GM12878 (cell line): Measurements from ENCODE around the gene FDX1. TPM values are rescaled to one million over a fixed set of nuclear protein-coding genes. Genes with fewer than 3 reads are reported as not detected.

Experiments
- ATAC-seq: fragments of 200-7000 bp; cut with Tn5 transposase; 3 replicates; pipeline ENCODE4 v1.9.1; 2020; ENCODE audit warnings: mild to moderate bottlenecking, moderate library complexity
- BruUV-seq: library from RNA; stranded (reverse); fragments of 400-500 nt; replicated peaks from 2 replicates; lab custom pipeline; 2021; lab: Mats Ljungman, UMichigan
- CTCF ChIA-PET: fragments of 300-600 bp; sonication (Branson Sonifier 250); formaldehyde crosslinking; extraction: SDS; loops from one replicate; lab custom pipeline; 2021; ENCODE audit warnings: inconsistent platforms; lab: Yijun Ruan, JAX
- POLR2A ChIA-PET: fragments of 350-600 bp; formaldehyde crosslinking; extraction: SDS; loops from one replicate; lab custom pipeline; 2021; ENCODE audit warnings: inconsistent platforms; lab: Charles Lee
- RAD21 ChIA-PET: fragments of 300-600 bp; sonication (Branson Sonifier 250); formaldehyde crosslinking; loops from one replicate; lab custom pipeline; 2023; ENCODE audit warnings: antibody characterized with exemption; ENCODE audit not compliant: unreplicated experiment; lab: Charles Lee
- SMC1A ChIA-PET: fragments of 300-600 bp; sonication (Branson Sonifier 250); formaldehyde crosslinking; loops from one replicate; lab custom pipeline; 2023; ENCODE audit not compliant: unreplicated experiment, uncharacterized antibody; lab: Charles Lee
- DNase-seq: peaks from one replicate; pipeline ENCODE4 v3.0.0-alpha.2; 2011; ENCODE audit warnings: low read depth, low spot score
- FAIRE-seq: peaks from 3 replicates; lab custom pipeline; 2011; peaks lifted over from hg19 to GRCh38; lab: Jason Lieb, UNC
- H2AFZ ChIP-seq: 2 replicates; pipeline ENCODE4 v1.6.0; 2011; ENCODE audit warnings: low read depth, low read length, control low read depth; ENCODE audit not compliant: control insufficient read depth
- H3K27ac ChIP-seq: 2 replicates; pipeline ENCODE4 v1.5.1; 2011; ENCODE audit warnings: control low read depth; ENCODE audit not compliant: control insufficient read depth, insufficient read depth
- H3K27me3 ChIP-seq, 2 experiments: replicated peaks in 1 of 2; 2 replicates each; pipeline versions ENCODE4 v1.6.0 to v1.6.1; 2011; ENCODE audit warnings: low read length in 1 of 2; ENCODE audit not compliant: control insufficient read depth in 2 of 2, insufficient read depth in 2 of 2
- H3K36me3 ChIP-seq, 2 experiments: 2 replicates each; pipeline ENCODE4 v1.5.1; 2011; ENCODE audit warnings: low read length in 1 of 2; ENCODE audit not compliant: control insufficient read depth in 2 of 2, insufficient read depth in 2 of 2
- H3K4me1 ChIP-seq: 2 replicates; pipeline ENCODE4 v1.6.1; 2011; ENCODE audit warnings: mild to moderate bottlenecking, low read length, moderate library complexity, mixed read lengths; ENCODE audit not compliant: control insufficient read depth, insufficient read depth
- H3K4me2 ChIP-seq: 2 replicates; pipeline ENCODE4 v1.6.0; 2011; ENCODE audit warnings: control low read depth; ENCODE audit not compliant: control insufficient read depth, insufficient read depth
- H3K4me3 ChIP-seq: fragments of 200-600 bp; sonication (generic); 2 replicates; pipeline ENCODE4 v1.5.1; 2016
- H3K79me2 ChIP-seq: 2 replicates; pipeline ENCODE4 v1.6.0; 2011; ENCODE audit warnings: low read length; ENCODE audit not compliant: control insufficient read depth, insufficient read depth
- H3K9ac ChIP-seq: 2 replicates; pipeline ENCODE4 v1.8.0; 2011; ENCODE audit warnings: low read length, control low read depth, mixed read lengths; ENCODE audit not compliant: control insufficient read depth, insufficient read depth
- H3K9me3 ChIP-seq: replicated peaks from 3 replicates; pipeline ENCODE4 v1.5.1; 2011; ENCODE audit warnings: mild to moderate bottlenecking, low read length; ENCODE audit not compliant: control insufficient read depth, insufficient read depth
- H4K20me1 ChIP-seq: 2 replicates; pipeline ENCODE4 v1.6.0; 2011; ENCODE audit not compliant: control insufficient read depth, insufficient read depth
- E2F4 ChIP-seq: IDR thresholded peaks from 2 replicates; pipeline ENCODE4 v1.6.1; 2012; ENCODE audit warnings: low read depth, low read length, improper control_type of control experiment
- MYC ChIP-seq: IDR thresholded peaks from 2 replicates; pipeline ENCODE4 v1.6.1; 2011; ENCODE audit warnings: mild to moderate bottlenecking, low read length, moderate library complexity, inconsistent platforms; ENCODE audit not compliant: insufficient read depth, insufficient replicate concordance, insufficient read length, severe bottlenecking
- SMAD5 ChIP-seq: IDR thresholded peaks from 2 replicates; pipeline ENCODE4 v1.6.1; 2016; ENCODE audit warnings: antibody characterized with exemption, low read depth
- WGBS: methylation state at CpG from one replicate; pipeline ENCODE4 v1.1.6; 2016; ENCODE audit warnings: low lambda C conversion rate; ENCODE audit not compliant: insufficient replicate concordance, insufficient coverage; ENCODE audit errors: missing lambda C conversion rate; 5-methylcytosine and 5-hydroxymethylcytosine counted together
- in situ Hi-C: fragments of 300-500 bp; cut with MboI; formaldehyde crosslinking; loops from 9 replicates; pipeline ENCODE4 v1.14.3; 2018; ENCODE audit warnings: mixed read lengths
- intact Hi-C: fragments of 100-400 bp; cut with micrococcal nuclease; formaldehyde crosslinking; loops from one replicate; pipeline ENCODE4 v1.14.2; 2022; ENCODE audit not compliant: unreplicated experiment
- polyA plus RNA-seq, 11 experiments: library from polyadenylated mRNA; depleted of rRNA in 4 of 11; unstranded in 6 of 11; stranded (reverse) in 5 of 11; fragments of >200 nt; fragmentation: Nextera tagmentation in 4 of 11; fragmentation: Illumina TruSeq in 1 of 11; extraction: Ambion mirVana in 4 of 11; extraction: Trizol in 1 of 11; gene quantifications; 1 replicate in 1 of 11; 2 replicates in 10 of 11; pipeline versions ENCODE4 v1.2.1 to v1.2.3, GENCODE V29; 2011 to 2016; ENCODE audit warnings: inconsistent platforms in 2 of 11, missing spikeins in 2 of 11, low read depth in 1 of 11
- total RNA-seq, 4 experiments: library from RNA; depleted of rRNA in 3 of 4; stranded (reverse); fragments of >200 nt in 3 of 4; fragmentation: Illumina TruSeq in 1 of 4; extraction: Trizol in 1 of 4; gene quantifications; 2 replicates each; pipeline versions ENCODE4 v1.2.1 to v1.2.3, GENCODE V29; 2013 to 2021
- TF ChIP-seq, protein P1 (sequence below): fragments of 450-650 bp; formaldehyde crosslinking; IDR thresholded peaks from 2 replicates; pipeline ENCODE4 v1.4.0; 2020; ENCODE audit warnings: mild to moderate bottlenecking, moderate library complexity

The FDX1 gene
- total and polyA plus RNA-seq, 10 of the 15 experiments (the other 5 are each of a cell fraction or from before 2014, with no cell fraction given): 3.9 to 20.3 (median 8.1) TPM

DNA sequence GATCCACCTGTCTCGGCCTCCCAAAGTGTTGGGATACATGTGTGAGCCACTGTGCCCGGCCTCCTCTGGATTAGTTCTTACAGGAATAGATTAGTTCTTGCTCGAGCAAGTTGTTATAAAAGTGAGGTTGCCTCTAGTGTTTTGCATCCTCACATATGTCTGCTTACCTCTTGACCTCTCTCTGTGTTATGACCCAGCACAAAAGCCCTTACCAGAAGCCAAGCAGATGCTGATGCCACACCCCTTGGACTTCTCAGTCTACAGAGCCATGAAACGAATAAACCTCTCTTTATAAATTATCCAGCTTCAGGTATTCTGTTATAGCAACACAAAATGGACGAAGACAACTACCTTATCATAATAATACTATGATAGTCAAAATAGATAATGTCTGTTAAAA lies 22.4 kb upstream of the FDX1 start (continued):
- TF ChIP-seq, protein P1, sequence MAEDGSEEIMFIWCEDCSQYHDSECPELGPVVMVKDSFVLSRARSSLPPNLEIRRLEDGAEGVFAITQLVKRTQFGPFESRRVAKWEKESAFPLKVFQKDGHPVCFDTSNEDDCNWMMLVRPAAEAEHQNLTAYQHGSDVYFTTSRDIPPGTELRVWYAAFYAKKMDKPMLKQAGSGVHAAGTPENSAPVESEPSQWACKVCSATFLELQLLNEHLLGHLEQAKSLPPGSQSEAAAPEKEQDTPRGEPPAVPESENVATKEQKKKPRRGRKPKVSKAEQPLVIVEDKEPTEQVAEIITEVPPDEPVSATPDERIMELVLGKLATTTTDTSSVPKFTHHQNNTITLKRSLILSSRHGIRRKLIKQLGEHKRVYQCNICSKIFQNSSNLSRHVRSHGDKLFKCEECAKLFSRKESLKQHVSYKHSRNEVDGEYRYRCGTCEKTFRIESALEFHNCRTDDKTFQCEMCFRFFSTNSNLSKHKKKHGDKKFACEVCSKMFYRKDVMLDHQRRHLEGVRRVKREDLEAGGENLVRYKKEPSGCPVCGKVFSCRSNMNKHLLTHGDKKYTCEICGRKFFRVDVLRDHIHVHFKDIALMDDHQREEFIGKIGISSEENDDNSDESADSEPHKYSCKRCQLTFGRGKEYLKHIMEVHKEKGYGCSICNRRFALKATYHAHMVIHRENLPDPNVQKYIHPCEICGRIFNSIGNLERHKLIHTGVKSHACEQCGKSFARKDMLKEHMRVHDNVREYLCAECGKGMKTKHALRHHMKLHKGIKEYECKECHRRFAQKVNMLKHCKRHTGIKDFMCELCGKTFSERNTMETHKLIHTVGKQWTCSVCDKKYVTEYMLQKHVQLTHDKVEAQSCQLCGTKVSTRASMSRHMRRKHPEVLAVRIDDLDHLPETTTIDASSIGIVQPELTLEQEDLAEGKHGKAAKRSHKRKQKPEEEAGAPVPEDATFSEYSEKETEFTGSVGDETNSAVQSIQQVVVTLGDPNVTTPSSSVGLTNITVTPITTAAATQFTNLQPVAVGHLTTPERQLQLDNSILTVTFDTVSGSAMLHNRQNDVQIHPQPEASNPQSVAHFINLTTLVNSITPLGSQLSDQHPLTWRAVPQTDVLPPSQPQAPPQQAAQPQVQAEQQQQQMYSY (CRISPR knock-in tag): no peak
- TF ChIP-seq E2F4: no peak
- TF ChIP-seq, all 136 proteins: peak for 0

DNA sequence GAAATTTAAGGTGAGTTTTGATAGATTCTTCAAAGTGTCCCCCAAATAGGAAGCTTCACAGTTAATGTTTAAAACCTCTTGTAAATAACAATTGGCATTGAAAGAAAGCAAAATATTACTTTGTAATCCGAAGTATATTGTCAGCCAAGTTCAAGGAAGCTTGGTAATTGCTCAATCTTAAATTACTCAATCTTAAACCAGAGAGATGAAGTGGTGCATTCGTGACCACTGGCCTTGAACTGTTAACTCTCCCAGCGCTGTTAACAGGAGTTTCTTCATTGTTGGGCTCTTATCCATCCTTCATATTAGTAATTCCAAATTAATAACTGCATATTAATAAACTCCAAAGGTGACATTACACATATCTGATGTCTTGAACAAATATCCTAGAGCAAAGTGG lies 20.6 kb upstream of the FDX1 start:
- H3K79me2 ChIP-seq: no peaks in the 10 kb centered on the region
- no peaks in the 10 kb centered on the region; the same call in 2 of the 3 replicates for H3K9me3 ChIP-seq
- no peak overlapping the region for H3K27ac ChIP-seq
- H3K4me1 ChIP-seq: no peaks in the 10 kb centered on the region
- DNase-seq: no peak
- SMC1A ChIA-PET: interaction anchor here (1.8 kb wide), 1 partner anchor 26 kb away, joined by 5 read pairs; no protein-coding TSS in a partner anchor
- CTCF ChIA-PET: interaction anchor here (1.6 kb wide), 1 partner anchor 24 kb away, joined by 3 read pairs; no protein-coding TSS in a partner anchor
- POLR2A ChIA-PET: no interaction called here
- RAD21 ChIA-PET: no interaction called here
- H3K4me2 ChIP-seq: no peak overlapping the region
- no peaks in the 10 kb centered on the region for H3K36me3 ChIP-seq
- H2AFZ ChIP-seq: no peak overlapping the region
- WGBS: 36% methylated on average over 3 of the region's 3 CpGs
- no peak overlapping the region for H3K9ac ChIP-seq
- no peak for ATAC-seq
- no peaks in the 10 kb centered on the region for H4K20me1 ChIP-seq
- TF ChIP-seq MYC: no peak
- TF ChIP-seq SMAD5: no peak
- intact Hi-C loops (no loop called here), in situ Hi-C loops (no loop called here)
- no peaks in the 10 kb centered on the region for H3K27me3 ChIP-seq
- BruUV-seq: no TSS peak
- FAIRE-seq: no peak
- no peak overlapping the region for H3K4me3 ChIP-seq
